Caco-2 (cell line): ENCODE data around the gene MDH1. TPM values are rescaled to one million over a fixed set of nuclear protein-coding genes. Genes with fewer than 3 reads are reported as not detected.

Experiments
- BruUV-seq: library from RNA; stranded (reverse); fragments of 400-500 nt; replicated peaks from 2 replicates; lab custom pipeline; 2021; lab: Mats Ljungman, UMichigan
- CTCF ChIA-PET: fragments of 300-600 bp; sonication (Branson Sonifier 250); formaldehyde crosslinking; loops from one replicate; lab custom pipeline; 2022; ENCODE audit warnings: antibody characterized with exemption; lab: Charles Lee
- POLR2A ChIA-PET: fragments of 300-600 bp; sonication (Branson Sonifier 250); formaldehyde crosslinking; loops from one replicate; lab custom pipeline; 2022; ENCODE audit warnings: antibody characterized with exemption; lab: Charles Lee
- DNase-seq, 2 experiments: peaks; one replicate each; pipeline versions ENCODE4 v3.0.0 to v3.0.0-alpha.2; 2020 to 2022
- H3K27me3 ChIP-seq: replicated peaks from 2 replicates; pipeline ENCODE4 v1.6.0; 2011; ENCODE audit warnings: low read length; ENCODE audit not compliant: control insufficient read depth, insufficient read depth
- H3K36me3 ChIP-seq: 2 replicates; pipeline ENCODE4 v1.5.1; 2011; ENCODE audit warnings: low read length; ENCODE audit not compliant: control insufficient read depth, insufficient read depth
- H3K4me1 ChIP-seq: fragments of 250-450 bp; sonication (Bioruptor Pico); 2 replicates; pipeline ENCODE4 v1.5.1; 2020; ENCODE audit warnings: mild to moderate bottlenecking
- H3K4me3 ChIP-seq: 2 replicates; pipeline ENCODE4 v1.5.1; 2011; ENCODE audit warnings: low read depth, mild to moderate bottlenecking, control low read depth, low read length
- H3K9me3 ChIP-seq: fragments of 250-450 bp; sonication (Bioruptor Pico); 2 replicates; pipeline ENCODE4 v1.5.1; 2020; ENCODE audit warnings: mild to moderate bottlenecking, moderate library complexity
- H3K27ac Mint-ChIP-seq: one replicate; pipeline ENCODE4 v1.8.0; 2022; ENCODE audit warnings: mixed read lengths; ENCODE audit not compliant: unreplicated experiment
- H3K27me3 Mint-ChIP-seq: one replicate; pipeline ENCODE4 v1.8.0; 2022; ENCODE audit warnings: mixed read lengths; ENCODE audit not compliant: insufficient read depth, unreplicated experiment
- H3K36me3 Mint-ChIP-seq: one replicate; pipeline ENCODE4 v1.8.0; 2022; ENCODE audit warnings: mild to moderate bottlenecking, mixed read lengths; ENCODE audit not compliant: insufficient read depth, unreplicated experiment
- H3K4me1 Mint-ChIP-seq: one replicate; pipeline ENCODE4 v1.8.0; 2022; ENCODE audit warnings: low read depth, mixed read lengths; ENCODE audit not compliant: unreplicated experiment
- H3K4me3 Mint-ChIP-seq: one replicate; pipeline ENCODE4 v1.8.0; 2022; ENCODE audit warnings: mild to moderate bottlenecking, moderate library complexity, mixed read lengths; ENCODE audit not compliant: unreplicated experiment
- H3K9me3 Mint-ChIP-seq: one replicate; pipeline ENCODE4 v1.8.0; 2022; ENCODE audit warnings: mixed read lengths; ENCODE audit not compliant: unreplicated experiment
- CTCF ChIP-seq, 2 experiments: fragments of 200-600 bp in 1 of 2; IDR thresholded peaks; 1 replicate in 1 of 2; 2 replicates in 1 of 2; pipeline versions ENCODE4 v1.5.1 to v1.8.0; 2011 to 2022; ENCODE audit warnings: antibody characterized with exemption in 1 of 2, control low read depth in 1 of 2, inconsistent platforms in 1 of 2, low read depth in 1 of 2, low read length in 1 of 2, mild to moderate bottlenecking in 1 of 2, moderate library complexity in 1 of 2; ENCODE audit not compliant: insufficient read depth in 1 of 2, severe bottlenecking in 1 of 2, unreplicated experiment in 1 of 2
- intact Hi-C: fragments of 100-400 bp; cut with micrococcal nuclease; formaldehyde crosslinking; loops from one replicate; pipeline ENCODE4 v1.10.0; 2022; ENCODE audit not compliant: unreplicated experiment
- total RNA-seq: library from RNA; stranded (reverse); gene quantifications from 2 replicates; pipeline ENCODE4 v1.2.3, GENCODE V29; 2022

Gene MDH1
- total RNA-seq, 1 experiment from 2014 or later, result 159 TPM

DNA sequence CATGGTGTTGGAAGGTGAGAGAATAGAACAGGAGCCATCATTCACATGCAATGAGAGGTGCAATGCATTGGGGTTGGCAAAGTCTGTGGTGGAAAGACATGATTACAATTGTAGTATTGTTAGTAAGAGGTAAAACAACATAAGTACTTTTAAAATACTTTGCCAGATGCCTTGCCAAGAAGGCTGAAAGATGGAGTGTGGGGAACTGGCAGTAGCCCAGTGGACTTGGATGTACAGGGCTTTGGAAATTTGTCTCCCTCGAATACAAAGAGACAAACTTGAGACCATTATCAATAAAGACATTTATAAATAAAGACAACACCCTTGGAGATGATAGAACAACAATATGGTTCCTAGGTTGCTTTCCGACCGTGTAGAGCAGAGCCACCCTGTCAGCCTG, 62.0 kb downstream of the MDH1 start:
- Histone ChIP-seq H3K27me3 (no peaks in the 10 kb centered on the region), H3K36me3 (no peaks in the 10 kb centered on the region), H3K4me1 (0 out of 2 replicates have a peak, but pooled peaks cover 7% of the 10 kb centered on the region), H3K4me3 (no peak overlapping the region), H3K9me3 (no peaks in the 10 kb centered on the region)
- TF ChIP-seq CTCF (IDR thresholded peaks at IDR 0.05; ENCODE audit: insufficient read depth in 1 of 2, low read depth in 1 of 2, low read length in 1 of 2, severe bottlenecking in 1 of 2, unreplicated experiment in 1 of 2), result no peak
- no peaks in the 10 kb centered on the region for H3K27me3 Mint-ChIP-seq
- H3K4me1 Mint-ChIP-seq, result no peaks in the 10 kb centered on the region
- H3K9me3 Mint-ChIP-seq, result peaks cover 20% of the 10 kb centered on the region
- no peak for DNase-seq
- no peak overlapping the region for H3K4me3 Mint-ChIP-seq
- no TSS peak for BruUV-seq
- CTCF ChIA-PET, result no interaction called here
- no peak overlapping the region for H3K27ac Mint-ChIP-seq
- intact Hi-C loops, result no loop called here
- H3K36me3 Mint-ChIP-seq, result peaks cover 4% of the 10 kb centered on the region
- POLR2A ChIA-PET, result no interaction called here

- Mint-ChIP-seq H3K4me3 (no peak overlapping the region), H3K27ac (no peak overlapping the region), H3K36me3 (peaks cover 4% of the 10 kb centered on the region), H3K9me3 (peaks cover 17% of the 10 kb centered on the region), H3K27me3 (no peaks in the 10 kb centered on the region), H3K4me1 (no peaks in the 10 kb centered on the region)
- BruUV-seq, result no TSS peak
- Histone ChIP-seq H3K4me3 (no peak overlapping the region), H3K4me1 (0 out of 2 replicates have a peak, but pooled peaks cover 7% of the 10 kb centered on the region), H3K27me3 (no peaks in the 10 kb centered on the region), H3K9me3 (no peaks in the 10 kb centered on the region), H3K36me3 (no peaks in the 10 kb centered on the region)
- DNase-seq, result no peak
- intact Hi-C loops, result no loop called here
- ChIA-PET CTCF (no interaction called here), POLR2A (no interaction called here)
- TF ChIP-seq CTCF (IDR thresholded peaks at IDR 0.05; ENCODE audit: insufficient read depth in 1 of 2, low read depth in 1 of 2, low read length in 1 of 2, severe bottlenecking in 1 of 2, unreplicated experiment in 1 of 2), result no peak
These were observed 62.6 kb downstream of the MDH1 start for GRCh38 chr2:63651356-63651755.

GRCh38 chr2:63651861-63652651, 63.3 kb downstream of the MDH1 start:
- no TSS peak for BruUV-seq
- Mint-ChIP-seq H3K9me3 (peaks cover 22% of the 10 kb centered on the region), H3K4me3 (no peak overlapping the region), H3K4me1 (no peaks in the 10 kb centered on the region), H3K27me3 (no peaks in the 10 kb centered on the region), H3K36me3 (peaks cover 2% of the 10 kb centered on the region), H3K27ac (no peak overlapping the region)
- 0 out of 2 replicates have a peak, but pooled peaks cover 7% of the 10 kb centered on the region for H3K4me1 ChIP-seq
- intact Hi-C loops, result no loop called here
- H3K9me3 ChIP-seq, result no peaks in the 10 kb centered on the region
- no peaks in the 10 kb centered on the region for H3K36me3 ChIP-seq
- no peak overlapping the region for H3K4me3 ChIP-seq
- no peak for DNase-seq
- ChIA-PET POLR2A (no interaction called here), CTCF (no interaction called here)
- TF ChIP-seq CTCF (IDR thresholded peaks at IDR 0.05; ENCODE audit: insufficient read depth in 1 of 2, low read depth in 1 of 2, low read length in 1 of 2, severe bottlenecking in 1 of 2, unreplicated experiment in 1 of 2), result no peak
- no peaks in the 10 kb centered on the region for H3K27me3 ChIP-seq
